Gastrocnemius medialis (tissue), 4 donors: Measurements from ENCODE around the gene ECHDC3. TPM values are rescaled to one million over a fixed set of nuclear protein-coding genes. Genes with fewer than 3 reads are reported as not detected.

Experiments used
- ATAC-seq, 2 donors: fragments of 150-250 bp; one replicate each; pipeline ENCODE4 v1.9.1; 2016
- DNase-seq, 2 donors: peaks; one replicate each; pipeline ENCODE4 v3.0.0-alpha.2; 2019
- H3K27ac ChIP-seq, 4 donors: fragments of 200-600 bp; sonication (generic); 1 replicate in 1 of 4; 2 replicates in 3 of 4; pipeline ENCODE4 v1.5.1; 2016 to 2018; ENCODE audit warnings: mild to moderate bottlenecking in 2 of 4, moderate library complexity in 1 of 4
- H3K27me3 ChIP-seq, 3 donors: fragments of 200-600 bp; sonication (generic) in 2 of 3; 1 replicate in 1 of 3; 2 replicates in 2 of 3; pipeline versions ENCODE4 v1.5.1 to v1.6.0; 2016 to 2019; ENCODE audit warnings: mild to moderate bottlenecking in 1 of 3, moderate library complexity in 1 of 3
- H3K36me3 ChIP-seq, 2 donors: fragments of 200-600 bp; sonication (generic) in 1 of 2; one replicate each; pipeline ENCODE4 v1.5.1; 2017 to 2018
- H3K4me1 ChIP-seq, 2 donors: fragments of 200-600 bp; sonication (generic) in 1 of 2; one replicate each; pipeline ENCODE4 v1.5.1; 2016 to 2017; ENCODE audit warnings: mild to moderate bottlenecking in 2 of 2
- H3K4me3 ChIP-seq, 4 donors: fragments of 200-600 bp; sonication (generic) in 3 of 4; 1 replicate in 1 of 4; 2 replicates in 3 of 4; pipeline ENCODE4 v1.5.1; 2016 to 2019; ENCODE audit warnings: mild to moderate bottlenecking in 2 of 4
- H3K9me3 ChIP-seq, 3 donors: fragments of 200-600 bp; sonication (generic) in 2 of 3; 1 replicate in 1 of 3; 2 replicates in 2 of 3; pipeline ENCODE4 v1.5.1; 2016 to 2019
- CTCF ChIP-seq, 5 experiments: fragments of 450-650 bp in 3 of 5; fragments of 200-600 bp in 2 of 5; sonication (generic) in 2 of 5; IDR thresholded peaks in 4 of 5; conservative IDR thresholded peaks in 1 of 5; 1 replicate in 4 of 5; 2 replicates in 1 of 5; pipeline ENCODE4 v1.5.1; 2016 to 2019; ENCODE audit warnings: antibody characterized with exemption in 5 of 5, mild to moderate bottlenecking in 3 of 5, moderate library complexity in 3 of 5
- POLR2A ChIP-seq, 2 donors: fragments of 450-650 bp; IDR thresholded peaks; one replicate each; pipeline ENCODE4 v1.6.1; 2017; ENCODE audit warnings: antibody characterized with exemption in 2 of 2, mild to moderate bottlenecking in 2 of 2, moderate library complexity in 2 of 2
- in situ Hi-C, 4 donors: fragments of 200-750 bp; cut with MboI; loops; one replicate each; pipeline versions ENCODE4 v1.15.0 to v1.8.0; 2017; ENCODE audit warnings: low sequenced_read_pairs in 4 of 4
- intact Hi-C: fragments of 100-400 bp; cut with DNase I; formaldehyde crosslinking; loops from one replicate; pipeline ENCODE4 v1.15.1; 2023; ENCODE audit warnings: low total_unique reads
- total RNA-seq, 4 donors: library from RNA; depleted of rRNA; stranded (reverse); fragments of >200 nt; gene quantifications; one replicate each; pipeline versions ENCODE4 v1.1.0 to v1.2.3, GENCODE V29; 2016

Gene ECHDC3
- total RNA-seq, 4 donors from 2014 or later = 465 to 605 (median 490) TPM

GRCh38 chr10:11804336-11804735 is 62.2 kb downstream of the ECHDC3 start:
- DNase-seq (no peak), ATAC-seq (no peak)
- intact Hi-C loops = no loop called here
- in situ Hi-C loops = no loop called here
- H3K9me3 ChIP-seq = no peaks in the 10 kb centered on the region
- no peak for TF ChIP-seq POLR2A (IDR thresholded peaks at IDR 0.05)
- no peak for TF ChIP-seq CTCF (IDR thresholded peaks at IDR 0.05 in 4 of 5, conservative IDR thresholded peaks at IDR 0.05 in 1 of 5)
- H3K4me3 ChIP-seq = no peak overlapping the region
- no peak overlapping the region for H3K27ac ChIP-seq
- H3K36me3 ChIP-seq = no peaks in the 10 kb centered on the region
- no peaks in the 10 kb centered on the region for H3K27me3 ChIP-seq
- H3K4me1 ChIP-seq = no peaks in the 10 kb centered on the region

GRCh38 chr10:11805792-11806191 is 63.6 kb downstream of the ECHDC3 start:
- ATAC-seq = no peak
- no peaks in the 10 kb centered on the region for H3K9me3 ChIP-seq
- DNase-seq = no peak
- TF ChIP-seq POLR2A (IDR thresholded peaks at IDR 0.05) (no peak), CTCF (IDR thresholded peaks at IDR 0.05 in 4 of 5, conservative IDR thresholded peaks at IDR 0.05 in 1 of 5) (no peak)
- no peak overlapping the region for H3K27ac ChIP-seq
- H3K27me3 ChIP-seq = peaks cover 0 to 4% (median 3%) of the 10 kb centered on the region in 3 donors
- H3K4me3 ChIP-seq = no peak overlapping the region
- H3K4me1 ChIP-seq = no peaks in the 10 kb centered on the region
- in situ Hi-C loops = no loop called here
- H3K36me3 ChIP-seq = no peaks in the 10 kb centered on the region
- intact Hi-C loops = no loop called here

- H3K36me3 ChIP-seq = no peaks in the 10 kb centered on the region
- intact Hi-C loops = no loop called here
Observed at GRCh38 chr10:11806706-11807105, 64.5 kb downstream of the ECHDC3 start.

GRCh38 chr10:11808808-11809207 is 66.6 kb downstream of the ECHDC3 start:
- DNase-seq = no peak

More at GRCh38 chr10:11806706-11807105, 64.5 kb downstream of the ECHDC3 start:
- DNase-seq (no peak), ATAC-seq (no peak)
- no peak for TF ChIP-seq CTCF (IDR thresholded peaks at IDR 0.05 in 4 of 5, conservative IDR thresholded peaks at IDR 0.05 in 1 of 5)
- TF ChIP-seq POLR2A (IDR thresholded peaks at IDR 0.05) = no peak
- H3K27ac ChIP-seq = no peak overlapping the region
- no peaks in the 10 kb centered on the region for H3K9me3 ChIP-seq
- in situ Hi-C loops = no loop called here
- peaks cover 0 to 6% (median 4%) of the 10 kb centered on the region in 3 donors for H3K27me3 ChIP-seq
- no peak overlapping the region for H3K4me3 ChIP-seq
- H3K4me1 ChIP-seq = no peaks in the 10 kb centered on the region

More at GRCh38 chr10:11808808-11809207, 66.6 kb downstream of the ECHDC3 start:
- H3K4me3 ChIP-seq = no peak overlapping the region
- intact Hi-C loops = no loop called here
- H3K36me3 ChIP-seq = no peaks in the 10 kb centered on the region
- TF ChIP-seq CTCF (IDR thresholded peaks at IDR 0.05 in 4 of 5, conservative IDR thresholded peaks at IDR 0.05 in 1 of 5) (no peak), POLR2A (IDR thresholded peaks at IDR 0.05) (no peak)
- H3K4me1 ChIP-seq = no peaks in the 10 kb centered on the region
- no peak overlapping the region for H3K27ac ChIP-seq
- H3K27me3 ChIP-seq = peaks cover 0 to 6% (median 4%) of the 10 kb centered on the region in 3 donors
- ATAC-seq = no peak
- in situ Hi-C loops = no loop called here
- H3K9me3 ChIP-seq = no peaks in the 10 kb centered on the region
